Mucosa of gallbladder (tissue), 1 donor: ENCODE measurements around the gene CHST10. TPM values are rescaled to one million over a fixed set of nuclear protein-coding genes. Genes with fewer than 3 reads are reported as not detected.

Source experiments
- total RNA-seq: library from RNA; stranded (reverse); gene quantifications from one replicate; pipeline ENCODE4 v1.2.1, GENCODE V29; 2021
- donor health status: DM: no; HTN: no; CAD: no.

The CHST10 gene
- total RNA-seq, 1 donor from 2014 or later, result 5.7 TPM

Other genes starting within 250 kb of the CHST10 start
- gene LONRF2, start 95.2 kb downstream of the CHST10 start, total RNA-seq, result 11.2 TPM
- gene NMS, start 52.8 kb upstream of the CHST10 start, total RNA-seq, result not detected
- 19.7 TPM for gene PDCL3, start 145.3 kb upstream of the CHST10 start, total RNA-seq